HepG2 (cell line): ENCODE results near the gene ZNF32. TPM values are rescaled to one million over a fixed set of nuclear protein-coding genes. Genes with fewer than 3 reads are reported as not detected.

Experiments
- EED ChIP-seq: sonication (generic); formaldehyde crosslinking; IDR thresholded peaks from 2 replicates; pipeline ENCODE4 v1.5.0; 2020; ENCODE audit warnings: mild to moderate bottlenecking, missing genetic modification reagents
- HOMEZ ChIP-seq: IDR thresholded peaks from 2 replicates; pipeline ENCODE4 v1.6.1; 2016; ENCODE audit warnings: low read depth
- MED8 ChIP-seq: sonication (generic); formaldehyde crosslinking; IDR thresholded peaks from 2 replicates; pipeline ENCODE4 v1.8.1; 2023; ENCODE audit warnings: mild to moderate bottlenecking, missing genetic modification reagents; ENCODE audit not compliant: insufficient replicate concordance
- NCOA2 ChIP-seq: sonication (generic); formaldehyde crosslinking; IDR thresholded peaks from 2 replicates; pipeline ENCODE4 v1.8.0; 2022; ENCODE audit warnings: inconsistent platforms
- NR2F6 ChIP-seq, 2 experiments: IDR thresholded peaks; 2 replicates each; pipeline ENCODE4 v1.6.1; 2016; ENCODE audit warnings: antibody characterized with exemption in 1 of 2, mild to moderate bottlenecking in 1 of 2
- THYN1 ChIP-seq: sonication (generic); formaldehyde crosslinking; IDR thresholded peaks from 2 replicates; pipeline ENCODE4 v1.8.1; 2023; ENCODE audit warnings: low read depth, mild to moderate bottlenecking, moderate library complexity, missing genetic modification reagents, borderline replicate concordance
- XRCC5 ChIP-seq: fragments of 200-400 bp; formaldehyde crosslinking; optimal IDR thresholded peaks from 2 replicates; pipeline ENCODE3; 2017; ENCODE audit warnings: mild to moderate bottlenecking, low read length
- ZFX ChIP-seq: sonication (generic); formaldehyde crosslinking; IDR thresholded peaks from 2 replicates; pipeline ENCODE4 v1.4.0; 2020; ENCODE audit warnings: mild to moderate bottlenecking, low read depth, missing genetic modification reagents, moderate library complexity
- ZNF142 ChIP-seq: sonication (generic); formaldehyde crosslinking; IDR thresholded peaks from 2 replicates; pipeline ENCODE4 v1.4.0; 2020; ENCODE audit warnings: missing genetic modification reagents
- ZNF468 ChIP-seq: sonication (generic); formaldehyde crosslinking; IDR thresholded peaks from 2 replicates; pipeline ENCODE4 v1.8.0; 2022; ENCODE audit warnings: mild to moderate bottlenecking, moderate library complexity, missing genetic modification reagents
- ZNF800 ChIP-seq: sonication (generic); formaldehyde crosslinking; IDR thresholded peaks from 2 replicates; pipeline ENCODE4 v1.4.0; 2020; ENCODE audit warnings: missing genetic modification reagents
- polyA plus RNA-seq, 8 experiments: library from polyadenylated mRNA; depleted of rRNA in 3 of 8; stranded (reverse) in 7 of 8; unstranded in 1 of 8; fragments of >200 nt; fragmentation: Illumina TruSeq in 4 of 8; extraction: Trizol in 4 of 8; gene quantifications; 2 replicates each; pipeline versions ENCODE4 v1.2.1 to v1.2.3, GENCODE V29; 2011 to 2016; ENCODE audit warnings: low read depth in 4 of 8, missing spikeins in 1 of 8, mixed read lengths in 1 of 8; ENCODE audit not compliant: insufficient read depth in 1 of 8
- total RNA-seq, 5 experiments: library from RNA; depleted of rRNA; stranded (reverse); fragments of >200 nt; fragmentation: Illumina TruSeq; extraction: Trizol; gene quantifications; 2 replicates each; pipeline ENCODE4 v1.2.3, GENCODE V29; 2016; ENCODE audit warnings: low read depth in 1 of 5
- TF ChIP-seq, protein P1 (sequence below), 2 experiments: IDR thresholded peaks; 2 replicates each; pipeline ENCODE4 v1.6.1; 2011 to 2012; ENCODE audit warnings: low read length in 2 of 2, borderline replicate concordance in 1 of 2, low read depth in 1 of 2, mild to moderate bottlenecking in 1 of 2, moderate library complexity in 1 of 2
- TF ChIP-seq, protein P2 (sequence below): IDR thresholded peaks from 2 replicates; pipeline ENCODE4 v1.6.1; 2016; ENCODE audit warnings: mild to moderate bottlenecking

ZNF32 gene
- total and polyA plus RNA-seq, 2 of the 13 experiments (the other 11 are each of a cell fraction or from before 2014, with no cell fraction given): 12.5 to 16.9 TPM

DNA sequence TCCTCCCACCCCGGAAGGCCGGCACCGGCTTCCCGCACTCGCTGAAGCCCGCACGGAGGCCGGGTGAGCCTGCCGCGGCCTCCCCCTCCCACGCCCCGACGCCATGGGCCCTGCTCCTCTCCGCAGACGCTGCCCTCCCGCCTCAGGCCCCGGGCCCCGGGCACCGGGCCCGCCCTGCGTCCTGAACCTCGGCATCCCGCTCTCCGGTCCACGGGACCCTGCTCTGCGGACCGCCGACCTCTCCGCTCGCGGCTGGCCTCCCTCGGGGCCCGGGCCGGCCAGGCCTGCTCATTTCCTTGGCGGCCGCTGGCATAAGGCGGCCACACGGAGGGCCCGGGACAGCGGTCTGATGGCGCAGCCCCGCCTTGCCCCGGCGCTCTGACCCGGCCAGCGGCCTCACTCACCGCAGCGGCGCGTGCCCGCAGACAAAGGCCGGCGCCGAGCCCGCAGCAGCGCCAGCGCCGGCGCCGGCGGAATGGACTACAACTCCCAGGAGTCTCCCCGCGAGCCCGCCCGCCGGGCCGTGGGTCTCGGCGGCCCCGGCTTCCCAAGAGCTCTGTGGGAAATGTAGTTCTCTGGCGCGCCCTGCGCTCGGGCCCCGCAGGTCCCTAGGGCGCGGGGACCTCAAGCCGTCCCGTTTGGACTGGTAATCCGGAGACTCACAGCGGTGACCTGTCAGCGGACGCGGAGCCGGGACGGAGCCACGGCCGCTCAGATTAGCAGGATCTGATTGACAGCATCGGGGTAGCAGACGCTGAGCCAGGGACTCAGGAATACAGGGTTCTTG is at the start of gene ZNF32 (continued):
- TF ChIP-seq ZNF142 (CRISPR knock-in tag) (peak; percentile 78; the same call in 1 of the 2 replicates), ZFX (peak; percentile 93), XRCC5 (peak; percentile 18), ZNF800 (CRISPR knock-in tag) (peak; percentile 86), EED (no peak), MED8 (CRISPR knock-in tag) (no peak), HOMEZ (CRISPR knock-in tag) (no peak), THYN1 (CRISPR knock-in tag) (no peak), NCOA2 (CRISPR knock-in tag) (no peak), NR2F6 (IDR thresholded peaks at IDR 0.05) (no peak), NR2F6 (CRISPR knock-in tag; IDR thresholded peaks at IDR 0.05) (no peak), ZNF468 (CRISPR knock-in tag) (no peak)
- TF ChIP-seq, protein P1, sequence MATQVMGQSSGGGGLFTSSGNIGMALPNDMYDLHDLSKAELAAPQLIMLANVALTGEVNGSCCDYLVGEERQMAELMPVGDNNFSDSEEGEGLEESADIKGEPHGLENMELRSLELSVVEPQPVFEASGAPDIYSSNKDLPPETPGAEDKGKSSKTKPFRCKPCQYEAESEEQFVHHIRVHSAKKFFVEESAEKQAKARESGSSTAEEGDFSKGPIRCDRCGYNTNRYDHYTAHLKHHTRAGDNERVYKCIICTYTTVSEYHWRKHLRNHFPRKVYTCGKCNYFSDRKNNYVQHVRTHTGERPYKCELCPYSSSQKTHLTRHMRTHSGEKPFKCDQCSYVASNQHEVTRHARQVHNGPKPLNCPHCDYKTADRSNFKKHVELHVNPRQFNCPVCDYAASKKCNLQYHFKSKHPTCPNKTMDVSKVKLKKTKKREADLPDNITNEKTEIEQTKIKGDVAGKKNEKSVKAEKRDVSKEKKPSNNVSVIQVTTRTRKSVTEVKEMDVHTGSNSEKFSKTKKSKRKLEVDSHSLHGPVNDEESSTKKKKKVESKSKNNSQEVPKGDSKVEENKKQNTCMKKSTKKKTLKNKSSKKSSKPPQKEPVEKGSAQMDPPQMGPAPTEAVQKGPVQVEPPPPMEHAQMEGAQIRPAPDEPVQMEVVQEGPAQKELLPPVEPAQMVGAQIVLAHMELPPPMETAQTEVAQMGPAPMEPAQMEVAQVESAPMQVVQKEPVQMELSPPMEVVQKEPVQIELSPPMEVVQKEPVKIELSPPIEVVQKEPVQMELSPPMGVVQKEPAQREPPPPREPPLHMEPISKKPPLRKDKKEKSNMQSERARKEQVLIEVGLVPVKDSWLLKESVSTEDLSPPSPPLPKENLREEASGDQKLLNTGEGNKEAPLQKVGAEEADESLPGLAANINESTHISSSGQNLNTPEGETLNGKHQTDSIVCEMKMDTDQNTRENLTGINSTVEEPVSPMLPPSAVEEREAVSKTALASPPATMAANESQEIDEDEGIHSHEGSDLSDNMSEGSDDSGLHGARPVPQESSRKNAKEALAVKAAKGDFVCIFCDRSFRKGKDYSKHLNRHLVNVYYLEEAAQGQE (IDR thresholded peaks at IDR 0.05; ENCODE audit: borderline replicate concordance in 1 of 2, low read depth in 1 of 2, low read length in 2 of 2): no peak
- TF ChIP-seq, protein P2, sequence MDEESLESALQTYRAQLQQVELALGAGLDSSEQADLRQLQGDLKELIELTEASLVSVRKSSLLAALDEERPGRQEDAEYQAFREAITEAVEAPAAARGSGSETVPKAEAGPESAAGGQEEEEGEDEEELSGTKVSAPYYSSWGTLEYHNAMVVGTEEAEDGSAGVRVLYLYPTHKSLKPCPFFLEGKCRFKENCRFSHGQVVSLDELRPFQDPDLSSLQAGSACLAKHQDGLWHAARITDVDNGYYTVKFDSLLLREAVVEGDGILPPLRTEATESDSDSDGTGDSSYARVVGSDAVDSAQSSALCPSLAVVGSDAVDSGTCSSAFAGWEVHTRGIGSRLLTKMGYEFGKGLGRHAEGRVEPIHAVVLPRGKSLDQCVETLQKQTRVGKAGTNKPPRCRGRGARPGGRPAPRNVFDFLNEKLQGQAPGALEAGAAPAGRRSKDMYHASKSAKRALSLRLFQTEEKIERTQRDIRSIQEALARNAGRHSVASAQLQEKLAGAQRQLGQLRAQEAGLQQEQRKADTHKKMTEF (CRISPR knock-in tag): no peak
